ENCODE results near the gene TMEM221.
A peak's percentile ranks its signal among the peaks of the same experiment; 100 is the strongest.

TMEM221 gene

DNA sequence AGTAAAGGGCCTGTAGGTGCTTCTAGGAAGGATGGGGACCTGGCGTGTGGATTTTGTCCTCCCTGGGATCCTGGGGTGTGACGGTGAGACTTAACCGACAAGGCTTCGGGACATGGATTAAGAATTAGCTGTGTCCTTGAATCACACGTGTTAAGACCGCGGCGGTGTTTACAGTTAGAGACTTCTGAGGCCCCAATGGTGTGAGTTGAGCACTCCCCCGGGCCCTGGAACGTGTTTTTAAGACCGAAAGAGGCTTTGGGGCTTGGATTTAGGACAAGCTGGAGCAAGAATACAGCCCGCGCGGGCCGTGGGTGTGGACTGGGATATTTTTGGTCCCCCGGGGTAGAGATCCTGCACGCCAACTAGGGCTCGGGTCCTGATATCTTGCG lies 20.6 kb upstream of the TMEM221 start:
- no peak for TF ChIP-seq CTCF (IDR thresholded peaks at IDR 0.05; ENCODE audit: unreplicated experiment in 3 of 3)
- Mint-ChIP-seq H3K27ac (peak overlapping the region; percentile 29 to 96 (median 94)), H3K4me3 (peak overlapping the region; percentile 91 to 95 (median 92)), H3K36me3 (ENCODE audit: low read depth) (no peaks in the 10 kb centered on the region), H3K27me3 (ENCODE audit: low read depth) (peaks cover 8% of the 10 kb centered on the region), H3K9me3 (no peaks in the 10 kb centered on the region), H3K4me1 (peaks cover 24% of the 10 kb centered on the region)

DNA sequence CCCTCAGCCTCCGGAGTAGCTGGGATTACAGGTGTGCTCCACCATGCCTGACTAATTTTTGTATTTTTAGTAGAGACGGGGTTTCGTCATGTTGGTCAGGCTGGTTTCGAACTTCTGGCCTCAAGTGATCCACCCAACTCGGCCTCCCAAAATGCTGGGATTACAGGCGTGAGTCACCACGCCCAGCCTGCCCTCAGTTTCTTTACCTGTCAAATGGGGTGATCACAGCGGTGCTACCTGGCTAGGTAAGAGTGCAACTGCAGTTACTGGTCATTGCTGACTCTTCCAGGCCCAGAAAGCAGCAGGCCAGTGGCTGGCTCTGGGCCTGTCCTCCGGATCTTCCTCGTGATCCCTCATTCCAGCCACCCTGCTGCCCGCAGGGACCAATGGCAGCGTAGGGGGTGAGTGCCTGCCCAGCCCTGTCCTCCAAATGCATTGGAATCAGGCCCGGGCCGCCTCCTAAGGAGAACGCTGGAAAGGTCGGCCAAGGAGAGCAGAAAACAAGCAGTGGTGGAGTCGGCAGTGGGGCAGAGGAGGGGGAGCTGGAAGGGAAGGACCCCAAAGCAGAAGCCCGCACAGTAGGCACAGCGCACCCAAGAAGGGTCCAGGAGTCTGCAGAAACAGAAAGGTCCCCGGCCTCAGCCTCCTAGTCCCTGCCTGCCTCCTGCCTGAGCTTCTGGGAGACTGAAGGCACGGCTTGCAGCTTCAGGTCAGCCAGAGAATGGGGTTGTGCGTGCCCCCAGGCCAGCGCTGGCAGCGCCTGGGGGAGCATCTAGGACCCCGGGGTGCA lies 20.0 kb upstream of the TMEM221 start:
- no peak for TF ChIP-seq CTCF (IDR thresholded peaks at IDR 0.05; ENCODE audit: unreplicated experiment in 3 of 3)
- H3K36me3 Mint-ChIP-seq (ENCODE audit: low read depth) = no peaks in the 10 kb centered on the region
- H3K9me3 Mint-ChIP-seq = no peaks in the 10 kb centered on the region
- peaks cover 8% of the 10 kb centered on the region for H3K27me3 Mint-ChIP-seq (ENCODE audit: low read depth)
- H3K4me3 Mint-ChIP-seq = peak overlapping the region; percentile 91 to 95 (median 92)
- H3K4me1 Mint-ChIP-seq = peaks cover 24% of the 10 kb centered on the region
- peak overlapping the region; percentile 29 to 96 (median 94) for H3K27ac Mint-ChIP-seq

- peaks cover 8% of the 10 kb centered on the region for H3K27me3 Mint-ChIP-seq (ENCODE audit: low read depth)
- H3K4me3 Mint-ChIP-seq = peak overlapping the region; percentile 32 to 95 (median 47)
- TF ChIP-seq CTCF (IDR thresholded peaks at IDR 0.05; ENCODE audit: unreplicated experiment in 3 of 3) = no peak
- H3K9me3 Mint-ChIP-seq = no peaks in the 10 kb centered on the region
- H3K27ac Mint-ChIP-seq = peak overlapping the region in 2 of 3 experiments; percentile 10 to 49
- H3K4me1 Mint-ChIP-seq = peaks cover 24% of the 10 kb centered on the region
- no peaks in the 10 kb centered on the region for H3K36me3 Mint-ChIP-seq (ENCODE audit: low read depth)
These were observed 19.2 kb upstream of the TMEM221 start for GRCh38 chr19:17467471-17468301.

GRCh38 chr19:17466487-17466850 lies 18.0 kb upstream of the TMEM221 start:
- no peak for TF ChIP-seq CTCF (IDR thresholded peaks at IDR 0.05; ENCODE audit: unreplicated experiment in 3 of 3)
- Mint-ChIP-seq H3K9me3 (no peaks in the 10 kb centered on the region), H3K36me3 (ENCODE audit: low read depth) (no peaks in the 10 kb centered on the region), H3K4me1 (peaks cover 22% of the 10 kb centered on the region), H3K4me3 (peak overlapping the region; percentile 10 to 64 (median 64)), H3K27me3 (ENCODE audit: low read depth) (peaks cover 4% of the 10 kb centered on the region), H3K27ac (peak overlapping the region; percentile 61 to 86 (median 68))

- H3K4me3 Mint-ChIP-seq = no peak within 1 kb of the TSS
- TF ChIP-seq CTCF (IDR thresholded peaks at IDR 0.05; ENCODE audit: unreplicated experiment in 3 of 3) = no peak
- H3K9me3 Mint-ChIP-seq = no peaks in the 10 kb centered on the region
- no peaks in the 10 kb centered on the region for H3K4me1 Mint-ChIP-seq
- no peak within 1 kb of the TSS for H3K27ac Mint-ChIP-seq
- peaks cover 37% of the 10 kb centered on the region for H3K27me3 Mint-ChIP-seq (ENCODE audit: low read depth)
- no peaks in the 10 kb centered on the region for H3K36me3 Mint-ChIP-seq (ENCODE audit: low read depth)
These were observed 12.1 kb upstream of the TMEM221 start, which contains the start of gene NXNL1 for GRCh38 chr19:17460372-17461230. Gene NXNL1 (minus strand): TSS chr19:17460926. CDS start chr19:17460869, 57 bp downstream.

Measured in nephron (organoid).